HFFc6 (cell line): ENCODE measurements around the gene C3orf20. TPM values are rescaled to one million over a fixed set of nuclear protein-coding genes. Genes with fewer than 3 reads are reported as not detected.

Experiments
- DNase-seq: peaks from one replicate; pipeline ENCODE4 v3.0.0-alpha.2; 2018
- H3K27ac Mint-ChIP-seq: 2 replicates; pipeline ENCODE4 v1.8.0; 2020; ENCODE audit warnings: mild to moderate bottlenecking, mixed read lengths
- H3K27me3 Mint-ChIP-seq: 2 replicates; pipeline ENCODE4 v1.8.0; 2021; ENCODE audit warnings: mild to moderate bottlenecking, moderate library complexity, mixed read lengths; ENCODE audit not compliant: insufficient read depth
- H3K36me3 Mint-ChIP-seq: 2 replicates; pipeline ENCODE4 v1.8.0; 2021; ENCODE audit warnings: low read depth, mixed read lengths
- H3K4me1 Mint-ChIP-seq: 2 replicates; pipeline ENCODE4 v1.8.0; 2020; ENCODE audit warnings: low read depth, mixed read lengths
- H3K4me3 Mint-ChIP-seq: 2 replicates; pipeline ENCODE4 v1.8.0; 2020; ENCODE audit warnings: mild to moderate bottlenecking, moderate library complexity, mixed read lengths
- H3K9me3 Mint-ChIP-seq: 2 replicates; pipeline ENCODE4 v1.8.0; 2020; ENCODE audit warnings: mild to moderate bottlenecking, mixed read lengths
- CTCF ChIP-seq: fragments of 200-600 bp; sonication (generic); IDR thresholded peaks from 2 replicates; pipeline ENCODE4 v1.5.0; 2021; ENCODE audit warnings: antibody characterized with exemption, mild to moderate bottlenecking
- total RNA-seq, 6 experiments: library from RNA; stranded (reverse); fragmentation: NEBNext Ultra II Directional; extraction: Animal tissue kit (Norgen Biotek cat#: 25700); gene quantifications; 2 replicates in 1 of 6; 3 replicates in 5 of 6; pipeline ENCODE4 v1.2.3, GENCODE V29; 2021

C3orf20 gene
- total RNA-seq, 6 experiments from 2014 or later, result not detected

GRCh38 chr3:14689247-14689980, 14.5 kb downstream of the C3orf20 start:
- Mint-ChIP-seq H3K27ac (no peak overlapping the region), H3K9me3 (no peaks in the 10 kb centered on the region), H3K27me3 (peaks cover 20% of the 10 kb centered on the region), H3K4me1 (no peaks in the 10 kb centered on the region), H3K4me3 (no peak overlapping the region), H3K36me3 (no peaks in the 10 kb centered on the region)
- no peak for TF ChIP-seq CTCF
- no peak for DNase-seq

GRCh38 chr3:14691239-14691638, 16.3 kb downstream of the C3orf20 start:
- Mint-ChIP-seq H3K36me3 (no peaks in the 10 kb centered on the region), H3K9me3 (no peaks in the 10 kb centered on the region), H3K27ac (no peak overlapping the region), H3K4me3 (no peak overlapping the region), H3K27me3 (peaks cover 21% of the 10 kb centered on the region), H3K4me1 (no peaks in the 10 kb centered on the region)
- TF ChIP-seq CTCF, result no peak
- no peak for DNase-seq

GRCh38 chr3:14691719-14692118, 16.8 kb downstream of the C3orf20 start:
- Mint-ChIP-seq H3K4me1 (no peaks in the 10 kb centered on the region), H3K9me3 (no peaks in the 10 kb centered on the region), H3K27me3 (peaks cover 21% of the 10 kb centered on the region), H3K4me3 (no peak overlapping the region), H3K36me3 (no peaks in the 10 kb centered on the region), H3K27ac (no peak overlapping the region)
- DNase-seq, result no peak
- no peak for TF ChIP-seq CTCF

GRCh38 chr3:14698601-14699244, 23.8 kb downstream of the C3orf20 start:
- Mint-ChIP-seq H3K27me3 (peaks cover 8% of the 10 kb centered on the region; the same call in 1 of the 2 replicates), H3K4me3 (no peak overlapping the region), H3K9me3 (no peaks in the 10 kb centered on the region), H3K27ac (no peak overlapping the region), H3K36me3 (no peaks in the 10 kb centered on the region), H3K4me1 (no peaks in the 10 kb centered on the region)
- TF ChIP-seq CTCF, result no peak
- DNase-seq, result no peak

- no peak overlapping the region for H3K4me3 Mint-ChIP-seq
- H3K4me1 Mint-ChIP-seq, result no peaks in the 10 kb centered on the region
- peaks cover 8% of the 10 kb centered on the region; the same call in 1 of the 2 replicates for H3K27me3 Mint-ChIP-seq
- H3K9me3 Mint-ChIP-seq, result no peaks in the 10 kb centered on the region
- H3K27ac Mint-ChIP-seq, result no peak overlapping the region
- H3K36me3 Mint-ChIP-seq, result no peaks in the 10 kb centered on the region
- no peak for DNase-seq
- no peak for TF ChIP-seq CTCF
Measured at GRCh38 chr3:14699643-14700042, 24.7 kb downstream of the C3orf20 start.
